ENCODE measurements around the gene ZNF317. TPM values are rescaled to one million over a fixed set of nuclear protein-coding genes. Genes with fewer than 3 reads are reported as not detected.
"Not testable (repeated sequence)": the region's sequence is repeated elsewhere in the genome, so short reads cannot be mapped to it uniquely, and the experiment has no call there.

The ZNF317 gene
- total RNA-seq, 1 donor from 2014 or later, result 13.9 TPM

GRCh38 chr19:9171393-9171991 is 31.3 kb downstream of the ZNF317 start:
- no peak for DNase-seq (ENCODE audit: low read depth, low spot score)

- DNase-seq (ENCODE audit: low read depth, low spot score), result no peak
Observed at GRCh38 chr19:9175326-9175725, 35.1 kb downstream of the ZNF317 start.

DNA sequence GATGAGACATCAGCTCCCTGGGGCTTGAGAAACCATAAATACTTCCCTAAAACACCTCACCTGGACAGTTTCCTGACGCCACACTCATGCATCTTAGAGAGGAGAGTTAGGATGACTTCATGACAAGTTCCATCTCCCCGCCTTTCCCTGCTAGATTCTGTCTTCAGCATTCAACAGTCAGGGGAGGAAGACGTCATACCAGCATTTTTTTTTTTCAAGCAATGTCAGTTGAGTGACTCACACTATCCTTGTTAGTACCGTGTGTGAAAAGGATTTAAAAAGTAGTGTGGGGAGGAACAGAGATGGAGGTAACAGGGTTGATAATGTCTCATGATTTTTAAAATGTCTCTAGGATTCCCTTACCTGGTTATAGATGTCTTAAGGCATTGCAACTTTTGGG is 38.7 kb downstream of the ZNF317 start, which contains the start of gene OR7D2:
Gene OR7D2 (plus strand): TSS at position 79 of the 400 bp plus-strand sequence. CDS start 6,803 bp downstream, outside the sequence.
- no peak for DNase-seq (ENCODE audit: low read depth, low spot score)

DNA sequence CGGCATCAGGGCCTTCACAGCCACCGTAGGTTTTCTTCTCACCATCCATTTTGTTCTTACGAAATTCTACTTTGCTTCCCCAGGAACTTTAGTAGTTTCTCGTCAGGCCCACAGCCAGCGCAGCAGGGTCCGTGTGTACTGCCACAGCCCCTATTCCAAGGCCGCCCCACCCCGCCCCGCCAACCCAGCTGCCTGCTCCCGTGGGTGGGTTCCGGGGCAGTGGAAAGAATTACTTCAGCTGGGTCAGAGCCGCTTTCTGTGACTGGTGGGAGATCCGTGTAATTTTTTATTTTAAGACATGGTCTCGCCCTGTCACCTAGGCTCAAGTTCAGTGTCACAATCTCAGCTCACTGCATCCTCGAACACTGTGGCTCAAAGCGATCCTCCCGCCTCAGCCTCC is 42.8 kb downstream of the ZNF317 start:
- no peak for DNase-seq (ENCODE audit: low read depth, low spot score)

- no peak for DNase-seq (ENCODE audit: low read depth, low spot score)
Observed at GRCh38 chr19:9187191-9187590, 47.0 kb downstream of the ZNF317 start.

- DNase-seq (ENCODE audit: low read depth, low spot score), result no peak
Observed at GRCh38 chr19:9189535-9189934, 49.3 kb downstream of the ZNF317 start.

DNA sequence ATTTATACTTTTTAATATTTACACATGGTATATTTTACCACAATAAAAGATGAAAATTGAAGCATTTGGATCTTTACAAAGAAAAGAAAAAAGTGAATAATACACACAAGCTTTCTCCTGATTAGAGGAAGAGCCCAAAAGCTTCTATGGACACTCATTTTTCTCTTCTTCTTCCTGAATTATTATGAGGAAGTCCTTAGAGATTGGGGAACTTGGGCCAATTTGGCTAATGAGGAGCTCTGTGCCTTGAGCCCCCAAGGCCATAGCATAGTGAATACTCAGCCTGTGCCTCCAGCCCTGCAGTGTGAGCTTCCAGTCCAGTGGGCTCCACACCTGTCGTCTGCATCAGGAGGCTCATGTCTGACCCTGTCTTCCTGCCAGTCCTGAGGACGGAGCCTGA is 57.8 kb downstream of the ZNF317 start:
- not testable (repeated sequence) for DNase-seq (ENCODE audit: low read depth, low spot score)

DNA sequence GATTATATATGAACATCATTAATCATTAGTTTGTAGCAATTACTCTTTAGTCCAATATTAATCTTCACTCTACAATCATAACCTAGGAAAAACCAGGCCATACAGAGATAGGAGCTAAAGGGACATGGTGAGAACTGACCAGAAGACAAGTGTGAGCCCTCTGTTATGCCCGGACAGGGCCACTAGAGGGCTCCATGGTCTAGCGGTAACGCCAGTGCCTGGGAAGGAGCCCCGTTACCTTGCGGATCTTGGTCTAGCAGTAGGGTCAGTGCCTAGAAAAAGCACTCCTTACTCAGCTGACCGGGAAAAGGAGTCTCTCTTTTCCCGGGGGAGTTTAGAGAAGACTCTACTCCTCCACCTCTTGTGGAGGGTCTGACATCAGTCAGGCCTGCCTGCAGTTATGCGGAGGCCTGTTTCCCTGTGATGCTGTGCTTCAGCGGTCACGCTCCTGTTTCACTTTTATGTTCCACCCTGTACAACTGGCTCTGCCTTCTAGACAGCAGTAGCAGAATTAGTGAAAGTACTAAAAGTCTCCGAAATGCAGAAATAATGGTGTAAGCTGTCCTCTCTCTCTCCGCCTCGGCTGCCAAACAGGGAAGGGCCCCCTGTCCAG is 65.4 kb downstream of the ZNF317 start:
- DNase-seq (ENCODE audit: low read depth, low spot score), result no peak

Other genes starting within 250 kb of the ZNF317 start
- under 0.01 TPM in 1 of 2 replicates, not detected in the other for gene MUC16, start 130.0 kb upstream of the ZNF317 start, total RNA-seq
- gene OR1M1, start 53.3 kb upstream of the ZNF317 start, total RNA-seq, result not detected in 2 replicates
- not detected in 2 replicates for gene OR7G2, start 32.9 kb upstream of the ZNF317 start, total RNA-seq
- not detected in 2 replicates for gene OR7G1, start 24.6 kb upstream of the ZNF317 start, total RNA-seq
- not detected in 2 replicates for gene OR7G3, start 13.4 kb upstream of the ZNF317 start, total RNA-seq
- gene OR7D2, start 38.6 kb downstream of the ZNF317 start, total RNA-seq, result not detected in 2 replicates
- gene OR7D4, start 79.2 kb downstream of the ZNF317 start, total RNA-seq, result not detected in 2 replicates
- not detected in 2 replicates for gene OR7E24, start 110.5 kb downstream of the ZNF317 start, total RNA-seq
- 3.9 and 6.0 TPM in 2 replicates for gene ZNF699, start 169.4 kb downstream of the ZNF317 start, total RNA-seq
- gene ZNF559, start 183.8 kb downstream of the ZNF317 start, total RNA-seq, result 7.6 and 11.5 TPM in 2 replicates
- 0.40 and 1.4 TPM in 2 replicates for gene ZNF177, start 222.6 kb downstream of the ZNF317 start, total RNA-seq

Data from pulmonary artery endothelial cell (primary cell).